WI38 (cell line): ENCODE data around the gene PHC3.

ENCODE experiments used
- H3K4me3 ChIP-seq: 2 replicates; pipeline ENCODE4 v1.5.1; 2011; ENCODE audit warnings: low read depth, mild to moderate bottlenecking, control low read depth, low read length
- CTCF ChIP-seq: IDR thresholded peaks from 2 replicates; pipeline ENCODE4 v1.5.1; 2012; ENCODE audit warnings: low read depth, mild to moderate bottlenecking, control low read depth, low read length

Gene PHC3

DNA sequence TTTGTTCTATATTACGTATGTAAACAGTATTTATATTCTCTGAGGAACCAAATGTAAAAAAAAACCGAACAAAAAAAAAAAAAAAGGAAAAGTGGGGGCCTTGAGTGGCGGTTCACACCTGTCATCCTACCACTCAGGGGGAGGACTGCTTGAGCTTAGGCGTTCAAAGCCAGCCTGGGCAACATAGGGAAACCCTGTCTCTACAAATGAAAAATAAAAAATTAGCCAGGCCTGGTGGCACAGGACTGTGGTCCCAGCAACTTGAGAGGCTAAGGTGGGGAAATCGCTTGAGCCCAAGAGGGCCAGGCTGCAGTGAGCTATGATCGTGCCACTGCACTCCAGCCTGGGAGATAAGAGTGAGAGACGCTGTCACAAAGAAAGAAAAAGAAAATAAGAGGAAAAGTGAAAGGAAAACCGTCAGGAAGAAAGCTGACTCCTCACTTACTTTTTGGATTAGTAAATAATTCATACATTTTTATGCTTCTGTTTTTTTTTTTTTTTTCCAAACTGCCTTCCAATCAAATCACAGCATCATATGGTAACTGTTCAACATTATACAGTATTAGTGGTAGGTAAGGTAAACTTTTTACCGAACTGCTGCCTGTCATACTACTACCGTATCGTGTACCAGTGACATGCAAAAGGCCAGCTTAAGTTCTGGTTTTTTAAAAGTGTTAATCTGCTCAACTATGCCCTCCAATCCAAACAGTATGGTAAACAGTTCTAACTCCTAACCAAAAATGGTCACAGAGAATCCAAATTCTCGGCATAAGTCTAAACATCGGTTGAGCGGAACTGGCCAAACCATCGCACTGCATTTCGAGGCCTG is 1.2 kb downstream of the PHC3 start:
- TF ChIP-seq CTCF = no peak
- peak overlapping the region; percentile 99 for H3K4me3 ChIP-seq

GRCh38 chr3:170179432-170179831 is 2.1 kb downstream of the PHC3 start:
- peak overlapping the region; percentile 99 for H3K4me3 ChIP-seq

GRCh38 chr3:170178651-170179050 is 2.9 kb downstream of the PHC3 start:
- no peak for TF ChIP-seq CTCF
- H3K4me3 ChIP-seq = no peak overlapping the region

More at GRCh38 chr3:170179432-170179831, 2.1 kb downstream of the PHC3 start:
- TF ChIP-seq CTCF = no peak

- TF ChIP-seq CTCF = no peak
- H3K4me3 ChIP-seq = no peak overlapping the region
Measured at GRCh38 chr3:170171563-170171962, 10.0 kb downstream of the PHC3 start.

DNA sequence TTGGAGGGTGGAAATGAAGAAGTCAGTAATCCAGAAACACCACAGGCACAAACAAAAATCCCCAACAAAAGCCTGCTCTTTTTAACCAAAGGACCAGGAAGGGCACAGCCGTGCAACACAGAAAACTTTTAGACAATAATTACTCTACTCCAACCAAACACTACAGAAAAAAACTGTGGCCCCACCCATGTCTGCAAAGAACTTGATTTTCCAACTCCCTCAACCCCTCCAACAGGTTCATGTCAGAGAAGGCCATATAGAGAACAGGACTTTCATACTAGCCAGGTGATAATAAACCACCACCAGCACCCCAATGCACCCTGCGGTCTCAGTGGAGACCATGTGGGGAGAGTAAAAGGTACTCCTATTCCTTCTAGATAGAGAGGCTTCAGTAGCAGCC is 16.8 kb downstream of the PHC3 start:
- TF ChIP-seq CTCF = no peak
- no peak overlapping the region for H3K4me3 ChIP-seq

DNA sequence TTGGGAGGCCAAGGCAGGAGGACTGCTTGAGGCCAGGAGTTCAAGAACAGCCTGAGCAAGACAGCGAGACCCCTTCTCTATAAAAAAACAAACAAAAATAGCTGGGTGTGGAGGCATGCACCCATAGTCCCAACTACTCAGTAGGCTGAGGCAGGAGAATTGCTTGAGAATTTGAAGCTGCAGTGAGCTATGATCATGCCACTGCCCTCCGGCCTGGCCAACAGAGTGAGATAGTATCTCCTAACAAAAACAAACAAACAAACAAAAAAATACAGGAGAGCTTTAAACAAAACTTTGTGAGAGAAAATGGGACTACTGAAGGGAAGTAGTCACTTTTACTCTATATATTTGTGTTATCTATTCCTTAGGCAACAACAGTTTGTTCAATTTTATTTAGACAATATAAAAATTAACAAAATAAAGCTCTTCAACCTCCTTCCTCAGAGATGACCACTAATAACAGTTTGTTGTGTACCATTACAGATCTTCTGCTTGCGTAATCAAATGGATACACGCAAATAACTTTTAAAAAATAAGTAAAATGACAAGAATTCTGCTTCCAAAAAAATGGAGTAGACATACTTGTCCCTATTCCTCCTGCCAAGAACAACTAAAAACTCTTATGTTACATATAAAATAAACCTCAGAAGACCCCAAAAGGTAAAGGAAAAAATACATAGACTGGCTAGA is 17.4 kb downstream of the PHC3 start:
- H3K4me3 ChIP-seq = no peak overlapping the region
- TF ChIP-seq CTCF = no peak

DNA sequence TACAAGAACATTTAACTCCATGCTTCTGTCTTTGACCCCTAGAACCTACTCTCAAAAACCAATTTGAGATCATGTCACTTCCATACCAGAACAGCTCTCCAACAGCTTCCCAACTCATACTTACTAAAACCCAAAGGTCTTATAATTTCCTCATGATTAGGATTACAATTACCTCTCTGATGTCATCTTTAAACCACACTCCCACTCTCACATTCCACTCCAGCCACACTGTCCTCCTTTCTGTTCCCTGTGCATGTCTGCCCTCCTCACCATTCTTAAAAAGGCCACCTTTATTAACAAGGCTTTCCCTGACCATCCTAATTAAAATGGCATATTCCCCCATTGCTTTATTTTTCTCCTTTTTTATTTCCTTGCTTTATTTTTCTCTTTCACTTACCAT is 18.9 kb downstream of the PHC3 start:
- no peak for TF ChIP-seq CTCF

More for the DNA sequence above, 18.9 kb downstream of the PHC3 start:
- no peak overlapping the region for H3K4me3 ChIP-seq
